ENCODE measurements around the gene CPA2. TPM values are rescaled to one million over a fixed set of nuclear protein-coding genes. Genes with fewer than 3 reads are reported as not detected.

The CPA2 gene
- polyA plus RNA-seq, 2 of the 4 experiments (the other 2 are of a cell fraction), result not detected

GRCh38 chr7:130288829-130289228, 22.2 kb downstream of the CPA2 start:
- Histone ChIP-seq H3K4me3 (no peak overlapping the region), H3K27ac (no peak overlapping the region), H3K4me1 (peaks cover 38% of the 10 kb centered on the region), H3K4me2 (no peak overlapping the region), H3K9me3 (peaks cover 3% of the 10 kb centered on the region; the same call in 1 of the 3 replicates)
- CTCF ChIA-PET, result no interaction called here
- 38% methylated on average over 5 of the region's 5 CpGs for WGBS (ENCODE audit: missing lambda C conversion rate)
- POLR2A ChIA-PET, result no interaction called here
- FAIRE-seq (no peak), DNase-seq (ENCODE audit: low read depth in 1 of 2, low spot score in 1 of 2) (no peak), ATAC-seq (no peak)
- TF ChIP-seq EP300 (IDR thresholded peaks at IDR 0.05), result no peak
- no peak for TF ChIP-seq SMC3 (IDR thresholded peaks at IDR 0.05)
- TF ChIP-seq EHF (CRISPR knock-in tag; IDR thresholded peaks at IDR 0.05), result no peak
- no peak for TF ChIP-seq TFCP2L1 (CRISPR knock-in tag; IDR thresholded peaks at IDR 0.05)
- TF ChIP-seq ZC3H11A (IDR thresholded peaks at IDR 0.05), result no peak
- no peak for TF ChIP-seq MAZ (IDR thresholded peaks at IDR 0.05; ENCODE audit: borderline replicate concordance, low read depth, low read length)
- TF ChIP-seq TP53 (CRISPR knock-in tag; IDR thresholded peaks at IDR 0.05), result no peak
- no peak for TF ChIP-seq ZSCAN20 (CRISPR knock-in tag; IDR thresholded peaks at IDR 0.05)
- TF ChIP-seq FOSL2 (IDR thresholded peaks at IDR 0.05), result no peak
- no peak for TF ChIP-seq FOSL2 (CRISPR knock-in tag; IDR thresholded peaks at IDR 0.05)
- TF ChIP-seq, protein P1, sequence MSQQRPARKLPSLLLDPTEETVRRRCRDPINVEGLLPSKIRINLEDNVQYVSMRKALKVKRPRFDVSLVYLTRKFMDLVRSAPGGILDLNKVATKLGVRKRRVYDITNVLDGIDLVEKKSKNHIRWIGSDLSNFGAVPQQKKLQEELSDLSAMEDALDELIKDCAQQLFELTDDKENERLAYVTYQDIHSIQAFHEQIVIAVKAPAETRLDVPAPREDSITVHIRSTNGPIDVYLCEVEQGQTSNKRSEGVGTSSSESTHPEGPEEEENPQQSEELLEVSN (IDR thresholded peaks at IDR 0.05; ENCODE audit: borderline replicate concordance, low read depth), result no peak
- no peak for TF ChIP-seq FOSB (CRISPR knock-in tag; IDR thresholded peaks at IDR 0.05)
- no peak for TF ChIP-seq CBX2 (IDR thresholded peaks at IDR 0.05; ENCODE audit: borderline replicate concordance, low read depth)

DNA sequence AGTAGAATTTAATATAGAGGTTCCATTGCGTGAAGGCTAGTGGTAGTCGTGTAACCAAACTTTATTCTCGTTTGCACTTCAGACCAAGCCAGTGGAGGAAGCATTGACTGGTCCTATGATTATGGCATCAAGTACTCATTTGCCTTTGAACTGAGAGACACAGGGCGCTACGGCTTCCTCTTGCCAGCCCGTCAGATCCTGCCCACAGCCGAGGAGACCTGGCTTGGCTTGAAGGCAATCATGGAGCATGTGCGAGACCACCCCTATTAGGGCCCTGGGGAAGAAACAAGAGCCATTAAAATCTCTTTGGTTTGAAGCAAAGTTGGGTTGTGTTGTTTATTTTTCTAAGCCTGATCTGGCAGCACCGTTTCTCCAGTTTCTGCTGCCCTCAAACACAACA, 22.8 kb downstream of the CPA2 start:
- ChIA-PET CTCF (no interaction called here), POLR2A (no interaction called here)
- no peak for ATAC-seq
- peaks cover 38% of the 10 kb centered on the region for H3K4me1 ChIP-seq
- no peak overlapping the region for H3K4me3 ChIP-seq
- no peak for FAIRE-seq
- no peak overlapping the region for H3K4me2 ChIP-seq
- DNase-seq (ENCODE audit: low read depth in 1 of 2, low spot score in 1 of 2), result no peak
- TF ChIP-seq, protein P2, sequence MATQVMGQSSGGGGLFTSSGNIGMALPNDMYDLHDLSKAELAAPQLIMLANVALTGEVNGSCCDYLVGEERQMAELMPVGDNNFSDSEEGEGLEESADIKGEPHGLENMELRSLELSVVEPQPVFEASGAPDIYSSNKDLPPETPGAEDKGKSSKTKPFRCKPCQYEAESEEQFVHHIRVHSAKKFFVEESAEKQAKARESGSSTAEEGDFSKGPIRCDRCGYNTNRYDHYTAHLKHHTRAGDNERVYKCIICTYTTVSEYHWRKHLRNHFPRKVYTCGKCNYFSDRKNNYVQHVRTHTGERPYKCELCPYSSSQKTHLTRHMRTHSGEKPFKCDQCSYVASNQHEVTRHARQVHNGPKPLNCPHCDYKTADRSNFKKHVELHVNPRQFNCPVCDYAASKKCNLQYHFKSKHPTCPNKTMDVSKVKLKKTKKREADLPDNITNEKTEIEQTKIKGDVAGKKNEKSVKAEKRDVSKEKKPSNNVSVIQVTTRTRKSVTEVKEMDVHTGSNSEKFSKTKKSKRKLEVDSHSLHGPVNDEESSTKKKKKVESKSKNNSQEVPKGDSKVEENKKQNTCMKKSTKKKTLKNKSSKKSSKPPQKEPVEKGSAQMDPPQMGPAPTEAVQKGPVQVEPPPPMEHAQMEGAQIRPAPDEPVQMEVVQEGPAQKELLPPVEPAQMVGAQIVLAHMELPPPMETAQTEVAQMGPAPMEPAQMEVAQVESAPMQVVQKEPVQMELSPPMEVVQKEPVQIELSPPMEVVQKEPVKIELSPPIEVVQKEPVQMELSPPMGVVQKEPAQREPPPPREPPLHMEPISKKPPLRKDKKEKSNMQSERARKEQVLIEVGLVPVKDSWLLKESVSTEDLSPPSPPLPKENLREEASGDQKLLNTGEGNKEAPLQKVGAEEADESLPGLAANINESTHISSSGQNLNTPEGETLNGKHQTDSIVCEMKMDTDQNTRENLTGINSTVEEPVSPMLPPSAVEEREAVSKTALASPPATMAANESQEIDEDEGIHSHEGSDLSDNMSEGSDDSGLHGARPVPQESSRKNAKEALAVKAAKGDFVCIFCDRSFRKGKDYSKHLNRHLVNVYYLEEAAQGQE (IDR thresholded peaks at IDR 0.05), result no peak
- TF ChIP-seq NR3C1 (IDR thresholded peaks at IDR 0.05), result no peak
- TF ChIP-seq ZFP36 (IDR thresholded peaks at IDR 0.05; ENCODE audit: borderline replicate concordance, partially characterized antibody), result no peak
- no peak for TF ChIP-seq CEBPB (IDR thresholded peaks at IDR 0.05)
- TF ChIP-seq, protein P3, sequence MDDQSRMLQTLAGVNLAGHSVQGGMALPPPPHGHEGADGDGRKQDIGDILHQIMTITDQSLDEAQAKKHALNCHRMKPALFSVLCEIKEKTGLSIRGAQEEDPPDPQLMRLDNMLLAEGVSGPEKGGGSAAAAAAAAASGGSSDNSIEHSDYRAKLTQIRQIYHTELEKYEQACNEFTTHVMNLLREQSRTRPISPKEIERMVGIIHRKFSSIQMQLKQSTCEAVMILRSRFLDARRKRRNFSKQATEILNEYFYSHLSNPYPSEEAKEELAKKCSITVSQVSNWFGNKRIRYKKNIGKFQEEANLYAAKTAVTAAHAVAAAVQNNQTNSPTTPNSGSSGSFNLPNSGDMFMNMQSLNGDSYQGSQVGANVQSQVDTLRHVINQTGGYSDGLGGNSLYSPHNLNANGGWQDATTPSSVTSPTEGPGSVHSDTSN (IDR thresholded peaks at IDR 0.05), result no peak
- TF ChIP-seq HOXB5 (CRISPR knock-in tag; IDR thresholded peaks at IDR 0.05), result no peak
- TF ChIP-seq FOSB (CRISPR knock-in tag; IDR thresholded peaks at IDR 0.05), result no peak
- TF ChIP-seq HDAC2 (IDR thresholded peaks at IDR 0.05), result no peak
- no peak for TF ChIP-seq ZNF302 (CRISPR knock-in tag; IDR thresholded peaks at IDR 0.05)
- TF ChIP-seq FOXS1 (CRISPR knock-in tag; IDR thresholded peaks at IDR 0.05), result no peak
- TF ChIP-seq, protein P4, sequence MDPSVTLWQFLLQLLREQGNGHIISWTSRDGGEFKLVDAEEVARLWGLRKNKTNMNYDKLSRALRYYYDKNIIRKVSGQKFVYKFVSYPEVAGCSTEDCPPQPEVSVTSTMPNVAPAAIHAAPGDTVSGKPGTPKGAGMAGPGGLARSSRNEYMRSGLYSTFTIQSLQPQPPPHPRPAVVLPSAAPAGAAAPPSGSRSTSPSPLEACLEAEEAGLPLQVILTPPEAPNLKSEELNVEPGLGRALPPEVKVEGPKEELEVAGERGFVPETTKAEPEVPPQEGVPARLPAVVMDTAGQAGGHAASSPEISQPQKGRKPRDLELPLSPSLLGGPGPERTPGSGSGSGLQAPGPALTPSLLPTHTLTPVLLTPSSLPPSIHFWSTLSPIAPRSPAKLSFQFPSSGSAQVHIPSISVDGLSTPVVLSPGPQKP (IDR thresholded peaks at IDR 0.05; ENCODE audit: low read depth, low read length), result no peak
- TF ChIP-seq EHF (CRISPR knock-in tag; IDR thresholded peaks at IDR 0.05), result no peak
- no peak for TF ChIP-seq MAFK (IDR thresholded peaks at IDR 0.05; ENCODE audit: partially characterized antibody)
- TF ChIP-seq, protein P5, sequence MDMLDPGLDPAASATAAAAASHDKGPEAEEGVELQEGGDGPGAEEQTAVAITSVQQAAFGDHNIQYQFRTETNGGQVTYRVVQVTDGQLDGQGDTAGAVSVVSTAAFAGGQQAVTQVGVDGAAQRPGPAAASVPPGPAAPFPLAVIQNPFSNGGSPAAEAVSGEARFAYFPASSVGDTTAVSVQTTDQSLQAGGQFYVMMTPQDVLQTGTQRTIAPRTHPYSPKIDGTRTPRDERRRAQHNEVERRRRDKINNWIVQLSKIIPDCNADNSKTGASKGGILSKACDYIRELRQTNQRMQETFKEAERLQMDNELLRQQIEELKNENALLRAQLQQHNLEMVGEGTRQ (IDR thresholded peaks at IDR 0.05), result no peak
- H3K27ac ChIP-seq, result no peak overlapping the region
- WGBS (ENCODE audit: missing lambda C conversion rate), result 91% methylated on average over 9 of the region's 9 CpGs
- H3K9me3 ChIP-seq, result peaks cover 7% of the 10 kb centered on the region

All from A549 (cell line).